Type B pancreatic cell (in vitro differentiated cells): Measurements from ENCODE around the gene ABCB8. TPM values are rescaled to one million over a fixed set of nuclear protein-coding genes. Genes with fewer than 3 reads are reported as not detected.
"Not testable (repeated sequence)": the region's sequence is repeated elsewhere in the genome, so short reads cannot be mapped to it uniquely, and the experiment has no call there.

Source experiments
- DNase-seq: peaks from one replicate; pipeline ENCODE4 v3.0.0; 2021; ENCODE audit warnings: mixed read lengths; ENCODE audit not compliant: unreplicated experiment; ENCODE audit errors: extremely low spot score
- H3K27ac Mint-ChIP-seq: 2 replicates; pipeline ENCODE4 v1.8.0; 2021; ENCODE audit warnings: mild to moderate bottlenecking, mixed read lengths
- H3K27me3 Mint-ChIP-seq: 2 replicates; pipeline ENCODE4 v1.8.0; 2021; ENCODE audit warnings: mixed read lengths
- H3K36me3 Mint-ChIP-seq: 2 replicates; pipeline ENCODE4 v1.8.0; 2021; ENCODE audit warnings: mixed read lengths
- H3K4me1 Mint-ChIP-seq: one replicate; pipeline ENCODE4 v1.8.0; 2021; ENCODE audit warnings: mixed read lengths; ENCODE audit not compliant: unreplicated experiment
- H3K4me3 Mint-ChIP-seq: 2 replicates; pipeline ENCODE4 v1.8.0; 2021; ENCODE audit warnings: mild to moderate bottlenecking, mixed read lengths
- H3K9me3 Mint-ChIP-seq: 2 replicates; pipeline ENCODE4 v1.8.0; 2021; ENCODE audit warnings: mixed read lengths
- total RNA-seq: library from RNA; stranded (reverse); gene quantifications from 2 replicates; pipeline ENCODE4 v1.2.1, GENCODE V29; 2021; ENCODE audit warnings: low replicate concordance
- TF ChIP-seq, protein P1 (sequence below): fragments of 200-600 bp; sonication (generic); conservative IDR thresholded peaks from 2 replicates; pipeline ENCODE4 v1.5.0; 2021; ENCODE audit warnings: antibody characterized with exemption, mild to moderate bottlenecking

Gene ABCB8
- total RNA-seq, 1 donor from 2014 or later = 45.5 TPM

DNA sequence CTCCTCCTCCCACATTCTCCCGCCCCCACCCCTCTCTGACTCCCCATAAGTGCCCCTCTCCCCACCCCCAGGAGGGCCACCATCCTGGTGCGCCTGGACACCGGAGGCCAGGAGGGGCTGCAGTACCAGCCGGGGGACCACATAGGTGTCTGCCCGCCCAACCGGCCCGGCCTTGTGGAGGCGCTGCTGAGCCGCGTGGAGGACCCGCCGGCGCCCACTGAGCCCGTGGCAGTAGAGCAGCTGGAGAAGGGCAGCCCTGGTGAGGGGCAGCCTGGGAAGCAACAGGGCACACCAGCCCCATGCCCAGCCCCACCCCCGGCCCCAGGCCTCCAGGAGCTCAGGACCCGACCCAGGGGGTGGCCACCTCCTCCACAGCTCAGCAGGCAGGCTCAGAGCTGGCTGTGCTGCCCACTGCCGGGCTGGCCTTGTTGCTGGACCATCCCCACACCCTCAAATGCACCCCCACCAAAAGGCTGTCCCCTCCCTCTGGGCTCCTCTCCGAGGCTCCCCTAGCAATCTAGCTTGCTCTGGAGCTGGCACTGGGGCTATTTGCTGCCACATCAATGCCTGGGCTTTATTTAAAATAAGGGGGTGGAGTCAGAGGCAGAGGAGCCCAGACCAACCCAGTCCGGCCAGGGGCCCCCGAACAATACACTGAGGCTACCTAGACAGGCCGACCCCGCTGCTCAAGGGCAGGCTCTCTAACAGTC is 18.8 kb upstream of the ABCB8 start:
- Mint-ChIP-seq H3K4me3 (no peak overlapping the region), H3K27ac (no peak overlapping the region), H3K4me1 (peaks cover 36% of the 10 kb centered on the region), H3K36me3 (no peaks in the 10 kb centered on the region), H3K9me3 (no peaks in the 10 kb centered on the region), H3K27me3 (peaks cover 37% of the 10 kb centered on the region)
- DNase-seq = no peak
- TF ChIP-seq, protein P1, sequence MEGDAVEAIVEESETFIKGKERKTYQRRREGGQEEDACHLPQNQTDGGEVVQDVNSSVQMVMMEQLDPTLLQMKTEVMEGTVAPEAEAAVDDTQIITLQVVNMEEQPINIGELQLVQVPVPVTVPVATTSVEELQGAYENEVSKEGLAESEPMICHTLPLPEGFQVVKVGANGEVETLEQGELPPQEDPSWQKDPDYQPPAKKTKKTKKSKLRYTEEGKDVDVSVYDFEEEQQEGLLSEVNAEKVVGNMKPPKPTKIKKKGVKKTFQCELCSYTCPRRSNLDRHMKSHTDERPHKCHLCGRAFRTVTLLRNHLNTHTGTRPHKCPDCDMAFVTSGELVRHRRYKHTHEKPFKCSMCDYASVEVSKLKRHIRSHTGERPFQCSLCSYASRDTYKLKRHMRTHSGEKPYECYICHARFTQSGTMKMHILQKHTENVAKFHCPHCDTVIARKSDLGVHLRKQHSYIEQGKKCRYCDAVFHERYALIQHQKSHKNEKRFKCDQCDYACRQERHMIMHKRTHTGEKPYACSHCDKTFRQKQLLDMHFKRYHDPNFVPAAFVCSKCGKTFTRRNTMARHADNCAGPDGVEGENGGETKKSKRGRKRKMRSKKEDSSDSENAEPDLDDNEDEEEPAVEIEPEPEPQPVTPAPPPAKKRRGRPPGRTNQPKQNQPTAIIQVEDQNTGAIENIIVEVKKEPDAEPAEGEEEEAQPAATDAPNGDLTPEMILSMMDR = no peak

DNA sequence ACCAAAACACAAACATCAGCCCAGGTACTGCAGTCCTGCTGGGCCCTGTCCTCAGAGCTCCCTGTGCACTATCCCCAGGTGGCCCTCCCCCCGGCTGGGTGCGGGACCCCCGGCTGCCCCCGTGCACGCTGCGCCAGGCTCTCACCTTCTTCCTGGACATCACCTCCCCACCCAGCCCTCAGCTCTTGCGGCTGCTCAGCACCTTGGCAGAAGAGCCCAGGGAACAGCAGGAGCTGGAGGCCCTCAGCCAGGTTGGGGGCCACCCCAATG is 18.3 kb upstream of the ABCB8 start:
- peaks cover 38% of the 10 kb centered on the region for H3K27me3 Mint-ChIP-seq
- peaks cover 36% of the 10 kb centered on the region for H3K4me1 Mint-ChIP-seq
- no peaks in the 10 kb centered on the region for H3K9me3 Mint-ChIP-seq
- no peaks in the 10 kb centered on the region for H3K36me3 Mint-ChIP-seq
- H3K27ac Mint-ChIP-seq = no peak overlapping the region
- no peak for DNase-seq
- H3K4me3 Mint-ChIP-seq = no peak overlapping the region
- TF ChIP-seq, protein P1 = no peak

DNA sequence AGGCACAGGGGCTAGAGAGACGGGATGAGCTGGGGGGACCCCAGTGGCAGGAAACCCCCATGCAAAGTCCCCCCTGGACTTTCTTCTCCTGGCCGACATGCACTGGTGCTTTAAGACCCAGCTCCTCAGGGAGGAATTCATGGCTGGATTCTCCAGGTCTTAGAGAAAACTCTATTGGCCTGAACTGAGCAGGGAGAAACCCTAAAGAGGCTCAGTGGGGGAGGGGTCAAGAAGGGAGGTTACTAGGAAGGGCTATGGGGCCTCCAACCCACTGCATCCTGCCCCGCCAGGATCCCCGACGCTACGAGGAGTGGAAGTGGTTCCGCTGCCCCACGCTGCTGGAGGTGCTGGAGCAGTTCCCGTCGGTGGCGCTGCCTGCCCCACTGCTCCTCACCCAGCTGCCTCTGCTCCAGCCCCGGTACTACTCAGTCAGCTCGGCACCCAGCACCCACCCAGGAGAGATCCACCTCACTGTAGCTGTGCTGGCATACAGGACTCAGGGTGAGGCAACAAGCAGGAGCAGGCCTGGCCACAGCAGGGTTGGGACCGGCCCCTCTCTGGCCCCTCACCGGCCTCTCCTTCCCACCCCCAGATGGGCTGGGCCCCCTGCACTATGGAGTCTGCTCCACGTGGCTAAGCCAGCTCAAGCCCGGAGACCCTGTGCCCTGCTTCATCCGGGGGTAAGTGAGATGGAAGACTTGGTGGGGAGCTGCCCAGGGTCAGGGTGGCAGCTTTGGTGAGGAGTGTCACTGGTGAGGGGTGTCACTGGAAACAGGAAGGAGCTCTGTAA is 17.7 kb upstream of the ABCB8 start:
- no peak for DNase-seq
- Mint-ChIP-seq H3K4me1 (peaks cover 36% of the 10 kb centered on the region), H3K9me3 (no peaks in the 10 kb centered on the region), H3K36me3 (no peaks in the 10 kb centered on the region), H3K27ac (no peak overlapping the region), H3K27me3 (peaks cover 40% of the 10 kb centered on the region), H3K4me3 (peak overlapping the region; percentile 49)
- TF ChIP-seq, protein P1 = no peak

DNA sequence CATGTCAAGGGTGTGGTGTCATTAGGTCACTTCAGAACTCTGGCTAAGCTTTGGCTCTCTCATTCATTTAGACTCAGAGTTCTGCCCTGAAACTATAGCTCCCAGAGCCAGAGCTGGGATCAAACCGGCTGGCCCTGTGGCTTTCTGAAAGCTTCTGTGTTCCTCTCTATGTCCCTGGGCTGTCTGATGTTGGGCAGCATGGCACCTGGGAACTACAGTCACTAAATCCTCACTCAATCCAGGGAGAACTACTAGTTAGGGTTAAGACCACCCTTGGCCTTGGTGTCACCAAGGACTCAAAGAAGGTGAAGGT is 17.2 kb upstream of the ABCB8 start:
- no peak overlapping the region for H3K4me3 Mint-ChIP-seq
- TF ChIP-seq, protein P1 = no peak
- no peaks in the 10 kb centered on the region for H3K36me3 Mint-ChIP-seq
- peaks cover 38% of the 10 kb centered on the region for H3K27me3 Mint-ChIP-seq
- DNase-seq = no peak
- H3K9me3 Mint-ChIP-seq = no peaks in the 10 kb centered on the region
- H3K27ac Mint-ChIP-seq = no peak overlapping the region
- peaks cover 36% of the 10 kb centered on the region for H3K4me1 Mint-ChIP-seq

DNA sequence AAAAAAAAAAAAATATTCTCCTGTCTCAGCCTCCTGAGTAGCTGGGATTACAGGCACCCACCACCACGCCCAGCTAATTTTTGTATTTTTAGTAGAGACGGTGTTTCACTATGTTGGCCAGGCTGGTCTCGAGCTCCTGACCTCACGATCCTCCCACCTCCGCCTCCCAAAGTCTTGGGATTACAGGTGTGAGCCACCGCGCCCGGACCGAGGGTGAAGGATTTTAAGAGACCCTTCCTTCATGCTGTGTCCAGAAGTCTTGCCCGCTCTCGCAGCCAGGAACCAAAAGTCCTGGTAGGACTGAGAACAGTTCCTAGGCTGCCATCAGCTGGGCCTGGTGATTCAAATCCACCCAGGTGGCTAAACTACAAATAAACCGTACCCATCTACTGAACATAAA is 16.6 kb upstream of the ABCB8 start:
- DNase-seq, H3K36me3 Mint-ChIP-seq, H3K9me3 Mint-ChIP-seq: not testable (repeated sequence)
- H3K27ac Mint-ChIP-seq = peak overlapping the region; percentile 32
- peaks cover 36% of the 10 kb centered on the region for H3K4me1 Mint-ChIP-seq
- H3K4me3 Mint-ChIP-seq = peak overlapping the region; percentile 39
- H3K27me3 Mint-ChIP-seq = peaks cover 41% of the 10 kb centered on the region

DNA sequence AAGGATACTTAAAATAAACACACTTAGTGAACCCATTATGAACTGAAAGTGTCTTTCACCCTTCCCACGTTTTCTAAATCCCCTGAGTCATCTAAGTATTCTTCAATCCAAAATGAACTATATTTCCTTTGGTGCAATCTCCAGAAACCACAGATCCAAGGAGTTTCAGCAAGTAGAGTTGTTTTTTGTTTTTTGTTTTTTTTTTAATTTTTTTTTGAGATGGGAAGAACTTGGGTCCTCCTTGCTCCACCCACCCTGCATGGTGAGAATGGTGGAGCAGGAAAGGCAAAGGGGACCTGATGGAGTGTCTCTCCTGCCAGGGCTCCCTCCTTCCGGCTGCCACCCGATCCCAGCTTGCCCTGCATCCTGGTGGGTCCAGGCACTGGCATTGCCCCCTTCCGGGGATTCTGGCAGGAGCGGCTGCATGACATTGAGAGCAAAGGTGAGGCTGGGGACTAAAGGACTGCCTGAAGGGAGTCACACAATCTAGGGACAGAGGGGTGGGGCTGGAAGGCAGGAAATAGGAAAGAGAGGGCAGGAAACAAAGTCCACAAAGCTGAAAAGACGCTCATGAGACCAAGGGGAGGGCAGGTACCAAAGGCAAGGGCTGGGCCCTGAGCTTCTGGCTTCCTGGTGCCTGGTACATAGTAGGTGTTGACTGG is 16.1 kb upstream of the ABCB8 start:
- DNase-seq = no peak
- peaks cover 36% of the 10 kb centered on the region for H3K4me1 Mint-ChIP-seq
- TF ChIP-seq, protein P1 = no peak
- H3K27ac Mint-ChIP-seq = peak overlapping the region; percentile 32
- no peaks in the 10 kb centered on the region for H3K9me3 Mint-ChIP-seq
- peak overlapping the region; percentile 39 for H3K4me3 Mint-ChIP-seq
- no peaks in the 10 kb centered on the region for H3K36me3 Mint-ChIP-seq
- peaks cover 43% of the 10 kb centered on the region for H3K27me3 Mint-ChIP-seq
